Stimulated activated naive CD8-positive, alpha-beta T cell treated with anti-CD3 and anti-CD28 coated beads, Interleukin-15, Interleukin-2, amounts not matched to agents 100 U/mL and 50 U/mL, for 24 hours (primary cell): ENCODE results near the gene HTR4.

Source experiments
- ATAC-seq: fragments of 150-1000 bp; cut with Tn5 transposase; one replicate; pipeline ENCODE4 v1.10.0; 2021
- DNase-seq: peaks from one replicate; pipeline ENCODE4 v3.0.0; 2021

Gene HTR4

GRCh38 chr5:148663509-148663908 is 9.2 kb upstream of the HTR4 start:
- ATAC-seq = no peak
- no peak for DNase-seq

- no peak for DNase-seq
- no peak for ATAC-seq
These were observed 6.0 kb upstream of the HTR4 start for GRCh38 chr5:148660346-148660660.

GRCh38 chr5:148659641-148660345 is 5.5 kb upstream of the HTR4 start:
- no peak for ATAC-seq
- no peak for DNase-seq

GRCh38 chr5:148653291-148653835 is 964 bp downstream of the HTR4 start:
- no peak for DNase-seq
- ATAC-seq = no peak

GRCh38 chr5:148651528-148651927 is 2.8 kb downstream of the HTR4 start:
- no peak for DNase-seq
- ATAC-seq = no peak

- DNase-seq (no peak), ATAC-seq (no peak)
These were observed 8.8 kb downstream of the HTR4 start for GRCh38 chr5:148645527-148645926.

- DNase-seq (no peak), ATAC-seq (no peak)
These were observed 12.6 kb downstream of the HTR4 start for GRCh38 chr5:148641735-148642134.

GRCh38 chr5:148640471-148640870 is 13.9 kb downstream of the HTR4 start:
- DNase-seq (no peak), ATAC-seq (no peak)

GRCh38 chr5:148639081-148639480 is 15.2 kb downstream of the HTR4 start:
- DNase-seq = no peak
- ATAC-seq = no peak

- ATAC-seq = no peak
- no peak for DNase-seq
These were observed 18.0 kb downstream of the HTR4 start for GRCh38 chr5:148636353-148636752.

- ATAC-seq = no peak
- DNase-seq = no peak
These were observed 18.8 kb downstream of the HTR4 start for GRCh38 chr5:148635321-148636083.

GRCh38 chr5:148633067-148633377 is 21.3 kb downstream of the HTR4 start:
- ATAC-seq (no peak), DNase-seq (no peak)

GRCh38 chr5:148632255-148633066 is 21.9 kb downstream of the HTR4 start:
- ATAC-seq = no peak
- DNase-seq = no peak

- DNase-seq (no peak), ATAC-seq (no peak)
These were observed 27.3 kb downstream of the HTR4 start for GRCh38 chr5:148626986-148627385.

- DNase-seq = no peak
- no peak for ATAC-seq
These were observed 28.2 kb downstream of the HTR4 start for GRCh38 chr5:148626081-148626613.

- DNase-seq = no peak
- no peak for ATAC-seq
These were observed 29.1 kb downstream of the HTR4 start for GRCh38 chr5:148625250-148625649.

GRCh38 chr5:148623741-148624140 is 30.6 kb downstream of the HTR4 start:
- ATAC-seq = no peak

GRCh38 chr5:148623101-148623500 is 31.2 kb downstream of the HTR4 start:
- DNase-seq (no peak), ATAC-seq (no peak)

More at GRCh38 chr5:148623741-148624140, 30.6 kb downstream of the HTR4 start:
- no peak for DNase-seq

GRCh38 chr5:148620696-148621095 is 33.6 kb downstream of the HTR4 start:
- DNase-seq (no peak), ATAC-seq (peak; percentile 90)

GRCh38 chr5:148620091-148620490 is 34.2 kb downstream of the HTR4 start:
- no peak for ATAC-seq
- DNase-seq = no peak

- DNase-seq (no peak), ATAC-seq (no peak)
These were observed 34.8 kb downstream of the HTR4 start for GRCh38 chr5:148619484-148619883.

- ATAC-seq (no peak), DNase-seq (no peak)
These were observed 38.6 kb downstream of the HTR4 start for GRCh38 chr5:148615644-148616275.
